ENCODE results near the gene PTPN3. TPM values are rescaled to one million over a fixed set of nuclear protein-coding genes. Genes with fewer than 3 reads are reported as not detected.

Gene PTPN3
- total and polyA plus RNA-seq, 2 donors (not counting 1 experiment from before 2014, with no cell fraction given), result 1.4 to 2.3 TPM

GRCh38 chr9:109483744-109484429 lies 14.2 kb downstream of the PTPN3 start:
- Histone ChIP-seq H3K27ac (ENCODE audit: insufficient read depth, low read length) (no peak overlapping the region), H4K20me1 (ENCODE audit: control insufficient read depth, extremely low read depth, insufficient read depth, low read length) (no peaks in the 10 kb centered on the region), H3K27me3 (ENCODE audit: control insufficient read depth, insufficient read depth, low read length) (no peaks in the 10 kb centered on the region), H3K36me3 (ENCODE audit: control insufficient read depth, insufficient read depth, low read length) (no peaks in the 10 kb centered on the region), H3K79me2 (ENCODE audit: control insufficient read depth, insufficient read depth, low read length) (no peaks in the 10 kb centered on the region), H3K4me1 (ENCODE audit: control insufficient read depth, extremely low read depth, insufficient read depth, low read length) (no peaks in the 10 kb centered on the region), H2AFZ (ENCODE audit: low read length) (no peak overlapping the region), H3K4me3 (replicated peaks in 1 of 4; ENCODE audit: control extremely low read depth in 1 of 4, insufficient read depth in 1 of 4, low read depth in 3 of 4, low read length in 4 of 4) (no peak overlapping the region), H3K4me2 (ENCODE audit: extremely low read depth, insufficient read depth, low read length) (no peak overlapping the region), H3K9ac (ENCODE audit: insufficient read depth, low read length) (no peak overlapping the region), H3K9me3 (ENCODE audit: control insufficient read depth, insufficient read depth, low read depth, low read length) (no peaks in the 10 kb centered on the region)
- TF ChIP-seq EZH2 (IDR thresholded peaks at IDR 0.05; ENCODE audit: low read length, missing control alignments), result no peak
- TF ChIP-seq CTCF (conservative IDR thresholded peaks at IDR 0.05 in 1 of 2, IDR thresholded peaks at IDR 0.05 in 1 of 2; ENCODE audit: low read depth in 1 of 2, low read length in 2 of 2), result no peak
- no peak for DNase-seq (ENCODE audit: low read depth in 2 of 2)

GRCh38 chr9:109482391-109482916 lies 15.7 kb downstream of the PTPN3 start:
- no peaks in the 10 kb centered on the region for H3K9me3 ChIP-seq (ENCODE audit: control insufficient read depth, insufficient read depth, low read depth, low read length)
- TF ChIP-seq CTCF (conservative IDR thresholded peaks at IDR 0.05 in 1 of 2, IDR thresholded peaks at IDR 0.05 in 1 of 2; ENCODE audit: low read depth in 1 of 2, low read length in 2 of 2), result no peak
- no peak for TF ChIP-seq EZH2 (IDR thresholded peaks at IDR 0.05; ENCODE audit: low read length, missing control alignments)
- H2AFZ ChIP-seq (ENCODE audit: low read length), result no peak overlapping the region
- no peaks in the 10 kb centered on the region for H4K20me1 ChIP-seq (ENCODE audit: control insufficient read depth, extremely low read depth, insufficient read depth, low read length)
- H3K36me3 ChIP-seq (ENCODE audit: control insufficient read depth, insufficient read depth, low read length), result no peaks in the 10 kb centered on the region
- H3K79me2 ChIP-seq (ENCODE audit: control insufficient read depth, insufficient read depth, low read length), result no peaks in the 10 kb centered on the region
- DNase-seq (ENCODE audit: low read depth in 2 of 2), result no peak
- no peaks in the 10 kb centered on the region for H3K27me3 ChIP-seq (ENCODE audit: control insufficient read depth, insufficient read depth, low read length)
- H3K27ac ChIP-seq (ENCODE audit: insufficient read depth, low read length), result no peak overlapping the region
- no peak overlapping the region for H3K9ac ChIP-seq (ENCODE audit: insufficient read depth, low read length)
- H3K4me3 ChIP-seq (replicated peaks in 1 of 4; ENCODE audit: control extremely low read depth in 1 of 4, insufficient read depth in 1 of 4, low read depth in 3 of 4, low read length in 4 of 4), result no peak overlapping the region
- H3K4me1 ChIP-seq (ENCODE audit: control insufficient read depth, extremely low read depth, insufficient read depth, low read length), result no peaks in the 10 kb centered on the region
- H3K4me2 ChIP-seq (ENCODE audit: extremely low read depth, insufficient read depth, low read length), result no peak overlapping the region

GRCh38 chr9:109481856-109482255 lies 16.3 kb downstream of the PTPN3 start:
- no peak overlapping the region for H3K9ac ChIP-seq (ENCODE audit: insufficient read depth, low read length)
- no peaks in the 10 kb centered on the region for H3K4me1 ChIP-seq (ENCODE audit: control insufficient read depth, extremely low read depth, insufficient read depth, low read length)
- H3K4me2 ChIP-seq (ENCODE audit: extremely low read depth, insufficient read depth, low read length), result no peak overlapping the region
- no peaks in the 10 kb centered on the region for H3K79me2 ChIP-seq (ENCODE audit: control insufficient read depth, insufficient read depth, low read length)
- H3K9me3 ChIP-seq (ENCODE audit: control insufficient read depth, insufficient read depth, low read depth, low read length), result no peaks in the 10 kb centered on the region
- no peak overlapping the region for H3K27ac ChIP-seq (ENCODE audit: insufficient read depth, low read length)
- no peak overlapping the region for H2AFZ ChIP-seq (ENCODE audit: low read length)
- H3K36me3 ChIP-seq (ENCODE audit: control insufficient read depth, insufficient read depth, low read length), result no peaks in the 10 kb centered on the region
- TF ChIP-seq CTCF (conservative IDR thresholded peaks at IDR 0.05 in 1 of 2, IDR thresholded peaks at IDR 0.05 in 1 of 2; ENCODE audit: low read depth in 1 of 2, low read length in 2 of 2) (no peak), EZH2 (IDR thresholded peaks at IDR 0.05; ENCODE audit: low read length, missing control alignments) (no peak)
- peak in 1 of 2 donors; percentile 63 for DNase-seq (ENCODE audit: low read depth in 2 of 2)
- no peaks in the 10 kb centered on the region for H4K20me1 ChIP-seq (ENCODE audit: control insufficient read depth, extremely low read depth, insufficient read depth, low read length)
- no peaks in the 10 kb centered on the region for H3K27me3 ChIP-seq (ENCODE audit: control insufficient read depth, insufficient read depth, low read length)
- H3K4me3 ChIP-seq (replicated peaks in 1 of 4; ENCODE audit: control extremely low read depth in 1 of 4, insufficient read depth in 1 of 4, low read depth in 3 of 4, low read length in 4 of 4), result no peak overlapping the region
